CD4-positive, alpha-beta T cell (primary cell): ENCODE results near the gene MLLT10. TPM values are rescaled to one million over a fixed set of nuclear protein-coding genes. Genes with fewer than 3 reads are reported as not detected.

ENCODE experiments used
- ATAC-seq: fragments of 200-7000 bp; cut with Tn5 transposase; one replicate; pipeline ENCODE4 v1.10.0; 2022; ENCODE audit warnings: mild to moderate bottlenecking; ENCODE audit not compliant: poor library complexity
- CTCF ChIA-PET: fragments of 350-600 bp; sonication (Branson Sonifier 250); formaldehyde crosslinking; loops from one replicate; lab custom pipeline; 2021; ENCODE audit warnings: antibody characterized with exemption, inconsistent platforms; lab: Charles Lee
- POLR2A ChIA-PET: fragments of 350-600 bp; sonication (Branson Sonifier 250); formaldehyde crosslinking; loops from one replicate; lab custom pipeline; 2021; ENCODE audit warnings: antibody characterized with exemption, inconsistent platforms; lab: Charles Lee
- DNase-seq, 14 experiments: peaks; one replicate each; pipeline ENCODE4 v3.0.0-alpha.2; 2013 to 2020; ENCODE audit warnings: mixed read lengths in 2 of 14
- H3K27ac ChIP-seq, 2 donors: one replicate each; pipeline versions ENCODE4 v1.5.1 to v1.7.0; 2013; ENCODE audit warnings: low read length in 2 of 2, low read depth in 1 of 2, mild to moderate bottlenecking in 1 of 2
- H3K27me3 ChIP-seq, 2 experiments: 1 replicate in 1 of 2; 2 replicates in 1 of 2; pipeline versions ENCODE4 v1.6.1 to v1.7.0; 2013; ENCODE audit warnings: low read length in 2 of 2, control low read depth in 1 of 2, mild to moderate bottlenecking in 1 of 2, moderate library complexity in 1 of 2; ENCODE audit not compliant: insufficient read depth in 2 of 2, control insufficient read depth in 1 of 2
- H3K36me3 ChIP-seq: one replicate; pipeline ENCODE4 v1.6.1; 2013; ENCODE audit warnings: low read length, control low read depth; ENCODE audit not compliant: insufficient read depth
- H3K4me1 ChIP-seq: one replicate; pipeline ENCODE4 v1.6.1; 2013; ENCODE audit warnings: low read length, control low read depth; ENCODE audit not compliant: insufficient read depth
- H3K4me3 ChIP-seq: one replicate; pipeline ENCODE4 v1.5.1; 2013; ENCODE audit warnings: mild to moderate bottlenecking, low read length, moderate library complexity
- H3K9me3 ChIP-seq, 2 experiments: 1 replicate in 1 of 2; 2 replicates in 1 of 2; pipeline versions ENCODE4 v1.6.1 to v1.7.0; 2013; ENCODE audit warnings: low read length in 2 of 2, mild to moderate bottlenecking in 2 of 2, control low read depth in 1 of 2, moderate library complexity in 1 of 2; ENCODE audit not compliant: control insufficient read depth in 1 of 2, insufficient read depth in 1 of 2
- H3K27ac Mint-ChIP-seq: one replicate; pipeline ENCODE4 v1.8.0; 2020; ENCODE audit warnings: mixed read lengths
- H3K27me3 Mint-ChIP-seq: one replicate; pipeline ENCODE4 v1.8.0; 2021; ENCODE audit warnings: mixed read lengths
- H3K36me3 Mint-ChIP-seq: one replicate; pipeline ENCODE4 v1.8.0; 2021; ENCODE audit warnings: low read depth, mixed read lengths
- H3K4me1 Mint-ChIP-seq: one replicate; pipeline ENCODE4 v1.8.0; 2021; ENCODE audit warnings: low read depth, mixed read lengths
- H3K4me3 Mint-ChIP-seq: one replicate; pipeline ENCODE4 v1.8.0; 2020; ENCODE audit warnings: mild to moderate bottlenecking, mixed read lengths
- H3K9me3 Mint-ChIP-seq: one replicate; pipeline ENCODE4 v1.8.0; 2020; ENCODE audit warnings: mixed read lengths
- intact Hi-C, 2 experiments: fragments of 100-400 bp; cut with DNase I in 1 of 2; cut with micrococcal nuclease in 1 of 2; formaldehyde crosslinking; loops; one replicate each; pipeline versions ENCODE4 v1.15.1 to v1.9.0; 2023 to 2025; cut with DNase I, micrococcal nuclease
- total RNA-seq, 174 experiments: library from RNA in 2 of 174; stranded (reverse) in 2 of 174; gene quantifications; one replicate each; pipeline ENCODE4 v1.2.3 and lab custom pipeline; 2021 to 2026
- TF ChIP-seq, protein P1 (sequence below): fragments of 200-600 bp; IDR thresholded peaks from one replicate; pipeline ENCODE4 v1.8.0; 2022; ENCODE audit warnings: antibody characterized with exemption, mild to moderate bottlenecking

Gene MLLT10
- total RNA-seq, 2 experiments from 2014 or later, result 46.0 to 64.1 TPM

DNA sequence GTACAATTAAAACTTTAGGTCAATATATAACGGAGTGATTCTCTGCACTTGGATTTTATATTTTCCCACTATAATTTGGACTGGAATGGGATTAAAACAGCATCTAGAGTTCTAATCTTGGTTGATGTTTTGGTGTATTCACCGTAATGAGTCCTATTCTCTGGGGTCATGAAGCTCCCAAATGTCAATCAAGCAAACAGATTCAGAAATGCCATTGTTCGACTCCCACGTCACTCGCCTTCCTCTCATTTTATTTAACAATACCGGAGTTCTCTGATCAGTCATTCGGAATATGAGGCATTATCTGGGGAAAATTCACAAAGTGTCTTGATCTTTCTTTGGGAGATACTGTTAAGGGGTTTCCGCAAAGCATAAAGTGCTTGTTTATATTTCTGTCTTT lies 35.0 kb upstream of the MLLT10 start:
- H3K27ac ChIP-seq, result no peak overlapping the region
- peaks cover 43% of the 10 kb centered on the region for H3K4me1 ChIP-seq
- H3K9me3 Mint-ChIP-seq, result no peaks in the 10 kb centered on the region
- intact Hi-C loops, result loop anchor here (2.0 to 10.0 kb wide), 14 partner anchors 14 to 1566 kb away; partner anchors contain the start of genes BMI1 (in 1 of the 2), DNAJC1 (in 1 of the 2) and MLLT10 (in 1 of the 2)
- H3K4me1 Mint-ChIP-seq, result peaks cover 28% of the 10 kb centered on the region
- peaks cover 0 to 28% of the 10 kb centered on the region in 2 experiments for H3K9me3 ChIP-seq
- TF ChIP-seq, protein P1, sequence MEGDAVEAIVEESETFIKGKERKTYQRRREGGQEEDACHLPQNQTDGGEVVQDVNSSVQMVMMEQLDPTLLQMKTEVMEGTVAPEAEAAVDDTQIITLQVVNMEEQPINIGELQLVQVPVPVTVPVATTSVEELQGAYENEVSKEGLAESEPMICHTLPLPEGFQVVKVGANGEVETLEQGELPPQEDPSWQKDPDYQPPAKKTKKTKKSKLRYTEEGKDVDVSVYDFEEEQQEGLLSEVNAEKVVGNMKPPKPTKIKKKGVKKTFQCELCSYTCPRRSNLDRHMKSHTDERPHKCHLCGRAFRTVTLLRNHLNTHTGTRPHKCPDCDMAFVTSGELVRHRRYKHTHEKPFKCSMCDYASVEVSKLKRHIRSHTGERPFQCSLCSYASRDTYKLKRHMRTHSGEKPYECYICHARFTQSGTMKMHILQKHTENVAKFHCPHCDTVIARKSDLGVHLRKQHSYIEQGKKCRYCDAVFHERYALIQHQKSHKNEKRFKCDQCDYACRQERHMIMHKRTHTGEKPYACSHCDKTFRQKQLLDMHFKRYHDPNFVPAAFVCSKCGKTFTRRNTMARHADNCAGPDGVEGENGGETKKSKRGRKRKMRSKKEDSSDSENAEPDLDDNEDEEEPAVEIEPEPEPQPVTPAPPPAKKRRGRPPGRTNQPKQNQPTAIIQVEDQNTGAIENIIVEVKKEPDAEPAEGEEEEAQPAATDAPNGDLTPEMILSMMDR, result no peak
- peaks cover 58% of the 10 kb centered on the region for H3K27me3 Mint-ChIP-seq
- H3K36me3 Mint-ChIP-seq, result no peaks in the 10 kb centered on the region
- H3K4me3 Mint-ChIP-seq, result peak overlapping the region; percentile 43
- H3K4me3 ChIP-seq, result no peak overlapping the region
- H3K27me3 ChIP-seq, result peaks cover 43 to 60% of the 10 kb centered on the region in 2 experiments
- ChIA-PET POLR2A (interaction anchor here (5.4 kb wide), 1 partner anchor 28 kb away, joined by 40 read pairs; the partner anchor contains the start of gene SKIDA1), CTCF (no interaction called here)
- no peaks in the 10 kb centered on the region for H3K36me3 ChIP-seq
- H3K27ac Mint-ChIP-seq, result no peak overlapping the region
- ATAC-seq, result no peak
- no peak for DNase-seq

DNA sequence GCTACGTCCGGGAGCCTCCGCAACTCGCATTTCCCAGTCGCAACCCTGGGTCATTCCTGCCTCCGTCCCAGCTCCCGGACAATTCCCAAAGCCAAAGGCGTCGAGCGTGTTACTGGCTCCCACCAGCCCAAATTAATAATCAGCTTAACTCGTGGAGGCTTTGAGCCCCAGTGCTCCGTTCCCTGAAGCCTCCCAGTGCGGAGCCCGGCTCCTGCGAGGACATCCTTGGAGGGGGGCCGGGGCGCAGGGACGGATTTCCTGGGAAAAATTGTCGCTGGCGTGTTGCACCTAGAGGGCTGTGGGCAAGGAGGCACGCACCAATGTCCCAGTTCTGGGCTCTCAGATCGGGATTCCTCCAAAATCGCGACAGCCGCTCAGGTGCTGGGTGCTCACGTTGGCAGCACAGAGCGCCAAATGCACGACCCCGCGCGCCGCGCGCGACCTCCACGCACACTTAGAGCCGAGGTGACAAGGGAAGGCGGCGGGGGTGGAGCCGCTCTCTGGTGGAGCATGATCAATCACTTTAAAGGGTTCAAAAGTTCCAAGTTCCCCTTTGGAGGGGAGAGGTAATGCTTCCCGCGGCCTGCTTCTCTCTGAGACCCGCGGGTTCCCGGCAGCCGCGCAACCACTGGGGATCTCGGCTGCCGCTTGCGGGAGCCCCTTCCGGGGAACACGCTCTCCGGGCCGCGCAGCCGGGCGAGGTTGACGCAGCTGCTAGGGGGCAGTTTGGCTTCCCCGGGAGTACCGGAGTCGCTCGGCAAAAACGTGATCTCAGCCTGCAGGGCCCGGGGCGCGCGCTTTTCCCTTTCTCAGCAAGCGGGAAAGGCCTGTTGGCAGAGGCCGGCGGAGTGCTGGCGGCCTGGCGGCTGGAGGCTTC lies 34.1 kb upstream of the MLLT10 start:
- DNase-seq (peak in 3 of 14 experiments; percentile 35 to 45 (median 39)), ATAC-seq (no peak)
- no peak overlapping the region for H3K27ac Mint-ChIP-seq
- peaks cover 58% of the 10 kb centered on the region for H3K27me3 Mint-ChIP-seq
- TF ChIP-seq, protein P1, result no peak
- Histone ChIP-seq H3K4me3 (peak overlapping the region; percentile 2), H3K36me3 (no peaks in the 10 kb centered on the region), H3K27ac (no peak overlapping the region), H3K4me1 (peaks cover 33% of the 10 kb centered on the region), H3K9me3 (peaks cover 0 to 24% of the 10 kb centered on the region in 2 experiments), H3K27me3 (peaks cover 34 to 51% of the 10 kb centered on the region in 2 experiments)
- no peaks in the 10 kb centered on the region for H3K9me3 Mint-ChIP-seq
- H3K4me1 Mint-ChIP-seq, result peaks cover 25% of the 10 kb centered on the region
- POLR2A ChIA-PET, result no interaction called here
- H3K36me3 Mint-ChIP-seq, result no peaks in the 10 kb centered on the region
- CTCF ChIA-PET, result interaction anchor here (0.6 kb wide), 1 partner anchor 195 kb away, joined by 7 read pairs; no protein-coding TSS in a partner anchor
- intact Hi-C loops, result loop anchor here (2.0 to 10.0 kb wide), 15 partner anchors 13 to 1565 kb away; partner anchors contain the start of genes BMI1 (in 1 of the 2), DNAJC1 (in 1 of the 2) and MLLT10 (in 1 of the 2)
- no peak overlapping the region for H3K4me3 Mint-ChIP-seq

DNA sequence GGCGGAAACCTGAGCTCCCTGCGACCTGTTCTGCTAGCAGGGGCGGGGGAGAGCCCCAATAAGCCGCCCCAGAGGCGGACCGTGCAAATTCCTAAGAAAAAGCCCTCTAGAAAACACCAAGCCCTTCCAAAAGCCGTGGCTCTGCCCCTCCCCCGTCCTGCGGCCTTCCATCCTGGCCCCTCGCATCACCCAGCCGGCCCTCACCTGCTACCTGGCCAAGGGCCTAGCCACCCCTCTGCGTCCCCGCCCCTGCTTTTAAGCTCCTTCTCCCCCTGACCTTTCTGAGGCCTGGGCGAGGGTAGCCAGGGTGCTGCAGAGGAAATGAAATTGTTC lies 33.5 kb upstream of the MLLT10 start:
- Mint-ChIP-seq H3K27me3 (peaks cover 53% of the 10 kb centered on the region), H3K36me3 (no peaks in the 10 kb centered on the region)
- intact Hi-C loops, result loop anchor here in 1 of 2 experiments (2.0 kb wide), 1 partner anchor 14 kb away; no protein-coding TSS in a partner anchor

More for the DNA sequence above, 33.5 kb upstream of the MLLT10 start:
- no peak for ATAC-seq
- Histone ChIP-seq H3K27me3 (peaks cover 33 to 46% of the 10 kb centered on the region in 2 experiments), H3K4me3 (peak overlapping the region; percentile 2), H3K27ac (no peak overlapping the region), H3K36me3 (no peaks in the 10 kb centered on the region), H3K9me3 (peaks cover 0 to 20% of the 10 kb centered on the region in 2 experiments), H3K4me1 (peaks cover 27% of the 10 kb centered on the region)
- Mint-ChIP-seq H3K27ac (no peak overlapping the region), H3K9me3 (no peaks in the 10 kb centered on the region), H3K4me3 (no peak overlapping the region), H3K4me1 (peaks cover 20% of the 10 kb centered on the region)
- TF ChIP-seq, protein P1, result no peak
- DNase-seq, result peak in 1 of 14 experiments; percentile 26
- ChIA-PET POLR2A (no interaction called here), CTCF (interaction anchor here (0.6 kb wide), 1 partner anchor 194 kb away, joined by 7 read pairs; no protein-coding TSS in a partner anchor)
